DMS53 (cell line): Measurements from ENCODE around the gene FIGN.

Source experiments
- DNase-seq: peaks from one replicate; lab custom pipeline; 2025; lab: John Stamatoyannopoulos, UW

FIGN gene

GRCh38 chr2:163563336-163563735 lies 172.5 kb downstream of the FIGN start:
- DNase-seq: no peak

GRCh38 chr2:163558251-163559021 lies 177.4 kb downstream of the FIGN start:
- DNase-seq: peak; percentile 26

GRCh38 chr2:163556511-163556910 lies 179.3 kb downstream of the FIGN start:
- no peak for DNase-seq

DNA sequence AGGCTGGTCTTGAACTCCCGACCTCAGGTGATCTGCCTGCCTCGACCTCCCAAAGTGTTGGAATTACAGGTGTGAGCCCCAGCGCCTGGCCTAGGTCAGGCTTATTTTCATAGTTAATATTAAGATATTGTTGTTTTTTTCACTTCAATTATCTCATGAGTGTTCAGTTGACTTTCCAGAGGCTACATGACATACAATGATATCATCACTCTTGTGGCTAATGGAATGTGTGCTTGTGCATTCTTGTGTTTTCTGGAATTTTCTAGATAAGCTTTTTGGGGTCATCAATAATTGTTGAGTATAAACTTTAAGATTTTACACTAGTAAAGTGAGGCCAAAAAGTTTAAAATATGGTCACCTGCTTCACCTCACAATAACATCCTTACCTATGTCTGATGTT lies 180.9 kb downstream of the FIGN start:
- no peak for DNase-seq

- DNase-seq: peak; percentile 8
Observed at GRCh38 chr2:163553601-163554000, 182.2 kb downstream of the FIGN start.

- no peak for DNase-seq
Observed at GRCh38 chr2:163552758-163553157, 183.1 kb downstream of the FIGN start.

GRCh38 chr2:163551616-163552373 lies 184.0 kb downstream of the FIGN start:
- DNase-seq: no peak

DNA sequence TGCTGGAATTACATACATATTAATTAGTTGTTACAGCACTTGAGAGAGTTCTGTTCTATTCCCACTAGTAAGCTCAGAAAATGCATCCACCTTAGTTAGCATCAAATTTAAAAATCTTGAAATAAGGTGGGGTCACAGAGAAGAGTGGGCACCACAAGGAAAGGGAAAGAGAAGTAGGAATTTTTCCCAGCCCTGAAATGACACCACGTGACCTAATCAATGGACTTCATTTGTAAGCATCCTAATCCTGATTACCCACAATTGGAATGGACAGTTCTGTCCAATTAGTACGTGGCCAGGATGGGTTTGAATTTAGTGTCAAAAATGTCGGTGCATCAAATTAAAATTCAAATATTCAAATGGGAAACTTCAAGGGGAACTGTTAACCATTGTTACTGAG lies 186.8 kb downstream of the FIGN start:
- DNase-seq: no peak
